ENCODE measurements around the gene TRMT61A. TPM values are rescaled to one million over a fixed set of nuclear protein-coding genes. Genes with fewer than 3 reads are reported as not detected.

TRMT61A gene
- total RNA-seq, 1 experiment from 2014 or later = 22.5 TPM

DNA sequence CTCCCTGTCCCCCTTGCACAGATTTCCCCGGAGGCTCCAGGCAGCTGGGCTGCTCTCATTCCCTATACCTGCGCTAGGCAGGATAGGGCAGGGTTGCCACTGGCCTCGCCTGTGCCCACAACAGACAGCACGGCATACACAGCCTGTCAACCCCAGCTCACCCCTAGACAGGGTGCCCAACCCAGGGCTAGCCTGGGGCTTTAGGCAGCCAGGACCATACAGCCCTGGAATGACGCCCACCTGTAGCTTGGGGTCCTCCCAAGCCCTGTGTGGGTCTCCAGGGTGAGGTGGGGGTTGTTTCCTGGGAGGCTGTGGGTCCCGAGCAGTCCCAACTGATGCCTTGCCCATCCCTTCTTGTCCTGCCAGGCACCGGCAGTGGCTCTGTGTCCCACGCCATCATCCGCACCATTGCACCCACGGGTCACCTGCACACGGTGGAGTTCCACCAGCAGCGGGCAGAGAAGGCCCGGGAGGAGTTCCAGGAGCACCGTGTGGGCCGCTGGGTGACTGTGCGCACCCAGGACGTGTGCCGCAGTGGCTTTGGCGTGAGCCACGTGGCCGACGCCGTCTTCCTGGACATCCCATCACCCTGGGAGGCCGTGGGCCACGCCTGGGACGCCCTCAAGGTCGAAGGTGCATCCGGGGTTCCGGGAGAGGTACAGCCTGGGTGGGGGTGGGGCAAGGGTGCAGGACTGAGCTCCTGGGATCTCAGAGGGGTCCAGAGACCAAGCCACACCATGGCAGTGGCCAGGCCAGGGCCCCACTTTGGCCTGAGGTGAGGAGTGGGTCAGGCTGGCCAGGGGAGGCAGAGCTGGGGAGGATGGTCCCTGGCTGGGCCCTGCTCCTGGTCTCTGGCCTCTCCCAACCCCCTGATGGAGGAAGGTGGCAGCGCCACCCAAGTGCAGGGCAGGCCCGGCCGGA, 3.5 kb downstream of the TRMT61A start:
- ChIA-PET CTCF (interaction anchor here (0.6 kb wide), 1 partner anchor 423 kb away, joined by 4 read pairs; no protein-coding TSS in a partner anchor), POLR2A (ENCODE audit: unreplicated experiment) (interaction anchor here (0.6 kb wide), 1 partner anchor 11 kb away, joined by 7 read pairs; no protein-coding TSS in a partner anchor)
- Histone ChIP-seq H3K4me3 (no peak overlapping the region), H3F3A (ENCODE audit: insufficient read depth, low read depth) (peaks cover 18% of the 10 kb centered on the region; the same call in 1 of the 2 replicates), H3K27ac (no peak overlapping the region), H4K20me1 (ENCODE audit: insufficient read depth) (peaks cover 54% of the 10 kb centered on the region), H3K9me2 (ENCODE audit: insufficient read depth) (no peaks in the 10 kb centered on the region), H3K36me3 (ENCODE audit: low read depth) (peaks cover 18% of the 10 kb centered on the region; the same call in 1 of the 2 replicates), H3K4me1 (replicated peaks; ENCODE audit: insufficient read depth) (peaks cover 21% of the 10 kb centered on the region), H3K4me2 (no peak overlapping the region), H3K79me2 (ENCODE audit: low read depth) (peaks cover 44% of the 10 kb centered on the region), H3K9me3 (ENCODE audit: insufficient read depth, low read depth) (no peaks in the 10 kb centered on the region), H3K27me3 (ENCODE audit: insufficient read depth, low read depth) (no peaks in the 10 kb centered on the region), H2AFZ (no peak overlapping the region)
- DNase-seq = no peak
- intact Hi-C loops (cut with micrococcal nuclease; ENCODE audit: unreplicated experiment) = no loop called here
- no TSS peak for BruUV-seq (replicated peaks)
- TF ChIP-seq EZH2 (IDR thresholded peaks at IDR 0.05; ENCODE audit: low read depth) (no peak), CTCF (conservative IDR thresholded peaks at IDR 0.05) (no peak)

GRCh38 chr14:103533137-103533998, 4.4 kb downstream of the TRMT61A start:
- Histone ChIP-seq H3K4me1 (replicated peaks; ENCODE audit: insufficient read depth) (peaks cover 18% of the 10 kb centered on the region), H3K4me2 (no peak overlapping the region), H3K27me3 (ENCODE audit: insufficient read depth, low read depth) (no peaks in the 10 kb centered on the region), H3F3A (ENCODE audit: insufficient read depth, low read depth) (peaks cover 24% of the 10 kb centered on the region; the same call in 1 of the 2 replicates), H3K36me3 (ENCODE audit: low read depth) (peaks cover 18% of the 10 kb centered on the region; the same call in 1 of the 2 replicates), H3K79me2 (ENCODE audit: low read depth) (peaks cover 37% of the 10 kb centered on the region), H3K9me3 (ENCODE audit: insufficient read depth, low read depth) (no peaks in the 10 kb centered on the region), H4K20me1 (ENCODE audit: insufficient read depth) (peaks cover 62% of the 10 kb centered on the region), H3K27ac (no peak overlapping the region), H2AFZ (no peak overlapping the region), H3K4me3 (no peak overlapping the region), H3K9me2 (ENCODE audit: insufficient read depth) (no peaks in the 10 kb centered on the region)
- TF ChIP-seq EZH2 (IDR thresholded peaks at IDR 0.05; ENCODE audit: low read depth) (no peak), CTCF (conservative IDR thresholded peaks at IDR 0.05) (no peak)
- DNase-seq = no peak
- CTCF ChIA-PET = interaction anchor here (0.7 kb wide), 1 partner anchor 12 kb away, joined by 3 read pairs; no protein-coding TSS in a partner anchor
- BruUV-seq (replicated peaks) = no TSS peak
- POLR2A ChIA-PET (ENCODE audit: unreplicated experiment) = no interaction called here
- intact Hi-C loops (cut with micrococcal nuclease; ENCODE audit: unreplicated experiment) = no loop called here

DNA sequence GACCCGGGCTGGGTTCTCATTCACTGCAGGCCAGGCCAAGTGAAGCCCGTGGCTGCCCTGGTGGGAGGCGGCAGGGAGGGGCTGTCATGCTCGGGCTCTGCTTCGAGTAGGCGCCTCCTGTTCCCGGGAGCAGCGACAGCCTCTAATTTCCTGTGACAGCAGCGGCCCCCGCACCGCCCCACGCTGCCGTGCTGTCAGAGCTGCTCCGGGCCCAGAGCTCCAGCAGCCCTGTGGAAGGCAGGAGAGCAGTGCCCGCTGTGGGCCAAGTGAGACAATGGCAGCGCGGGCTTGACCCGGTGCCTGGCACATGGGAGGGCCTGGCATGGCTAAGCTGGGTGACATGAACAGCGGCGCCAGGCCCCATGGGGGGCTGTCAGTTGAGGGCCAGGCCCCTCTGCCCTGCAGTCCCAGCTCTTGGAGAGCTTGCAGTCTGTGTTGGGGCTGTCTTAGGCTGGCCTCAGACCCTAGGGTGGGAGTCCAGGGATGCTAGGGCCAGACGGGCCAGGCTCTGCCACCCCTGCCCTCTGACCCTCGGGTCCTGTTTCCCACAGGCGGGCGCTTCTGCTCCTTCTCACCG, 5.1 kb downstream of the TRMT61A start:
- intact Hi-C loops (cut with micrococcal nuclease; ENCODE audit: unreplicated experiment) = no loop called here
- peaks cover 63% of the 10 kb centered on the region for H4K20me1 ChIP-seq (ENCODE audit: insufficient read depth)
- peaks cover 31% of the 10 kb centered on the region for H3F3A ChIP-seq (ENCODE audit: insufficient read depth, low read depth)
- CTCF ChIA-PET = no interaction called here
- H3K79me2 ChIP-seq (ENCODE audit: low read depth) = peaks cover 32% of the 10 kb centered on the region
- no peak overlapping the region for H2AFZ ChIP-seq
- no peak for TF ChIP-seq EZH2 (IDR thresholded peaks at IDR 0.05; ENCODE audit: low read depth)
- H3K9me3 ChIP-seq (ENCODE audit: insufficient read depth, low read depth) = no peaks in the 10 kb centered on the region
- peaks cover 18% of the 10 kb centered on the region; the same call in 1 of the 2 replicates for H3K36me3 ChIP-seq (ENCODE audit: low read depth)
- no peak for DNase-seq
- BruUV-seq (replicated peaks) = no TSS peak
- no peak overlapping the region for H3K4me2 ChIP-seq
- no peak overlapping the region for H3K27ac ChIP-seq
- peaks cover 24% of the 10 kb centered on the region for H3K4me1 ChIP-seq (replicated peaks; ENCODE audit: insufficient read depth)
- H3K4me3 ChIP-seq = no peak overlapping the region
- H3K9me2 ChIP-seq (ENCODE audit: insufficient read depth) = no peaks in the 10 kb centered on the region
- H3K27me3 ChIP-seq (ENCODE audit: insufficient read depth, low read depth) = no peaks in the 10 kb centered on the region
- POLR2A ChIA-PET (ENCODE audit: unreplicated experiment) = interaction anchor here (0.6 kb wide), 1 partner anchor 742 kb away, joined by 3 read pairs; no protein-coding TSS in a partner anchor
